Mesenchymal stem cell (in vitro differentiated cells and primary cell): ENCODE measurements around the gene USP30.
A peak's percentile ranks its signal among the peaks of the same experiment; 100 is the strongest.
"Not testable (repeated sequence)": the region's sequence is repeated elsewhere in the genome, so short reads cannot be mapped to it uniquely, and the experiment has no call there.

ENCODE experiments used
- DNase-seq: peaks from one replicate; pipeline ENCODE4 v3.0.0-alpha.2; 2013
- H2AFZ ChIP-seq: one replicate; pipeline ENCODE4 v1.6.1; 2013; ENCODE audit warnings: low read depth, mild to moderate bottlenecking, control low read depth, inconsistent platforms, low read length, moderate library complexity
- H2AK5ac ChIP-seq: 2 replicates; pipeline ENCODE4 v1.6.1; 2013; ENCODE audit warnings: low read length, moderate library complexity, mild to moderate bottlenecking, inconsistent platforms; ENCODE audit not compliant: severe bottlenecking
- H2BK120ac ChIP-seq: one replicate; pipeline ENCODE4 v1.6.1; 2013; ENCODE audit warnings: low read depth, mild to moderate bottlenecking, inconsistent platforms, low read length, moderate library complexity
- H2BK12ac ChIP-seq, 2 experiments: one replicate each; pipeline ENCODE4 v1.6.1; 2013; ENCODE audit warnings: inconsistent platforms in 2 of 2, low read length in 2 of 2, mild to moderate bottlenecking in 2 of 2, moderate library complexity in 2 of 2, control low read depth in 1 of 2
- H2BK15ac ChIP-seq: one replicate; pipeline ENCODE4 v1.6.1; 2013; ENCODE audit warnings: mild to moderate bottlenecking, low read depth, inconsistent platforms; ENCODE audit not compliant: poor library complexity, severe bottlenecking
- H2BK5ac ChIP-seq: 2 replicates; pipeline ENCODE4 v1.6.1; 2013; ENCODE audit warnings: low read depth, mild to moderate bottlenecking, low read length, control low read depth, inconsistent platforms; ENCODE audit not compliant: poor library complexity, severe bottlenecking
- H3K14ac ChIP-seq, 2 experiments: one replicate each; pipeline ENCODE4 v1.6.1; 2013; ENCODE audit warnings: inconsistent platforms in 2 of 2, low read length in 2 of 2, control low read depth in 1 of 2, mild to moderate bottlenecking in 1 of 2, moderate library complexity in 1 of 2
- H3K18ac ChIP-seq, 2 experiments: one replicate each; pipeline ENCODE4 v1.6.1; 2013; ENCODE audit warnings: inconsistent platforms in 2 of 2, low read length in 2 of 2, control low read depth in 1 of 2, low read depth in 1 of 2, mild to moderate bottlenecking in 1 of 2
- H3K23ac ChIP-seq, 2 experiments: one replicate each; pipeline ENCODE4 v1.6.1; 2013; ENCODE audit warnings: inconsistent platforms in 2 of 2, low read length in 2 of 2, mild to moderate bottlenecking in 2 of 2, moderate library complexity in 2 of 2, control low read depth in 1 of 2
- H3K27ac ChIP-seq: 2 replicates; pipeline ENCODE4 v1.5.1; 2013; ENCODE audit warnings: mild to moderate bottlenecking, moderate library complexity, low read length, control low read depth, inconsistent platforms; ENCODE audit not compliant: poor library complexity, severe bottlenecking
- H3K27me3 ChIP-seq, 2 experiments: 2 replicates each; pipeline versions ENCODE4 v1.6.1 to v1.7.0; 2013; ENCODE audit warnings: low read length in 2 of 2, mild to moderate bottlenecking in 2 of 2, moderate library complexity in 2 of 2, control low read depth in 1 of 2, inconsistent platforms in 1 of 2; ENCODE audit not compliant: control insufficient read depth in 1 of 2, insufficient read depth in 1 of 2
- H3K36me3 ChIP-seq, 2 experiments: 2 replicates each; pipeline versions ENCODE4 v1.6.1 to v1.7.0; 2013; ENCODE audit warnings: low read length in 2 of 2, control low read depth in 1 of 2, inconsistent platforms in 1 of 2, low read depth in 1 of 2, mild to moderate bottlenecking in 1 of 2; ENCODE audit not compliant: insufficient read depth in 2 of 2, control insufficient read depth in 1 of 2
- H3K4ac ChIP-seq, 2 experiments: one replicate each; pipeline ENCODE4 v1.6.1; 2013; ENCODE audit warnings: inconsistent platforms in 2 of 2, low read length in 2 of 2, mild to moderate bottlenecking in 2 of 2, moderate library complexity in 2 of 2, control low read depth in 1 of 2, low read depth in 1 of 2
- H3K4me1 ChIP-seq: 2 replicates; pipeline ENCODE4 v1.6.1; 2013; ENCODE audit warnings: low read depth, low read length, control low read depth; ENCODE audit not compliant: control insufficient read depth, insufficient read depth
- H3K4me2 ChIP-seq: 2 replicates; pipeline ENCODE4 v1.6.1; 2013; ENCODE audit warnings: low read length, mild to moderate bottlenecking, inconsistent platforms; ENCODE audit not compliant: poor library complexity, severe bottlenecking
- H3K4me3 ChIP-seq, 2 experiments: 2 replicates each; pipeline versions ENCODE4 v1.5.1 to v1.7.0; 2013; ENCODE audit warnings: low read length in 2 of 2, mild to moderate bottlenecking in 2 of 2, control low read depth in 1 of 2, low read depth in 1 of 2; ENCODE audit not compliant: insufficient read depth in 1 of 2
- H3K79me1 ChIP-seq: replicated peaks from 2 replicates; pipeline ENCODE4 v1.6.1; 2013; ENCODE audit warnings: mild to moderate bottlenecking, control low read depth, low read length, inconsistent platforms; ENCODE audit not compliant: poor library complexity, severe bottlenecking
- H3K9ac ChIP-seq: 2 replicates; pipeline ENCODE4 v1.7.0; 2013; ENCODE audit warnings: mild to moderate bottlenecking, low read length, moderate library complexity
- H3K9me3 ChIP-seq: 2 replicates; pipeline ENCODE4 v1.7.0; 2013; ENCODE audit warnings: mild to moderate bottlenecking, low read length; ENCODE audit not compliant: control insufficient read depth
- H4K8ac ChIP-seq: one replicate; pipeline ENCODE4 v1.6.1; 2013; ENCODE audit warnings: inconsistent platforms, mild to moderate bottlenecking, low read length, moderate library complexity
- H4K91ac ChIP-seq: one replicate; pipeline ENCODE4 v1.6.1; 2013; ENCODE audit warnings: mild to moderate bottlenecking, low read length, inconsistent platforms
- WGBS: methylation state at CpG from one replicate; pipeline ENCODE4 v1.1.7; 2013; ENCODE audit warnings: mixed read lengths; 5-methylcytosine and 5-hydroxymethylcytosine counted together

USP30 gene

DNA sequence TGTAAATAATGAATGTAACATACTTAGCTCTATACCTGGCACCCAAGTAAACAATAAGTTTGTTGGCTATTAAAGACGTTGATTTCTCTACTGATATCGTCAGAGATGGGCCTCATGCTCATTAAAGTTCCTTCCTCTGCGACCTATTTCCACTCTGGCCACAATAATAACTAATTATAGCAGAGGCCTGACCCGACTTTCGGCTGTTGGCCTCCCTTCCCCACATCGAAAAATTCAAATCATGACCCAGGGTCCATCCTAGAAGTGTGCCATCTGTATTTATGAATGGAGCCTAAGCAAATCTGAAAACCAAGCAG lies 321 bp upstream of the USP30 start:
- no peak overlapping the region for H2BK12ac ChIP-seq
- H3K79me1 ChIP-seq, result peaks cover 20% of the 10 kb centered on the region
- peaks cover 6% of the 10 kb centered on the region for H3K4me1 ChIP-seq
- no peak overlapping the region for H2BK120ac ChIP-seq
- peak overlapping the region; percentile 85 for H4K8ac ChIP-seq
- H3K9ac ChIP-seq, result peak overlapping the region; percentile 96
- H3K4me3 ChIP-seq, result peak overlapping the region; percentile 32 to 99
- peak overlapping the region; percentile 74 for H2AFZ ChIP-seq
- peak overlapping the region; percentile 75 for H3K4me2 ChIP-seq
- no peak overlapping the region for H3K27ac ChIP-seq
- H3K36me3 ChIP-seq, result no peaks in the 10 kb centered on the region
- H3K27me3 ChIP-seq, result no peaks in the 10 kb centered on the region
- no peak for DNase-seq
- no peak overlapping the region for H3K23ac ChIP-seq
- H4K91ac ChIP-seq, result no peak overlapping the region
- no peak overlapping the region for H2BK15ac ChIP-seq
- peak overlapping the region in 1 of 2 experiments; percentile 49 for H3K18ac ChIP-seq
- peak overlapping the region; percentile 44 for H2BK5ac ChIP-seq
- H3K9me3 ChIP-seq, result no peaks in the 10 kb centered on the region
- no peak overlapping the region for H2AK5ac ChIP-seq
- H3K4ac ChIP-seq, result peak overlapping the region in 1 of 2 experiments; percentile 84
- 36% methylated on average over 6 of the region's 6 CpGs for WGBS
- no peak overlapping the region for H3K14ac ChIP-seq

DNA sequence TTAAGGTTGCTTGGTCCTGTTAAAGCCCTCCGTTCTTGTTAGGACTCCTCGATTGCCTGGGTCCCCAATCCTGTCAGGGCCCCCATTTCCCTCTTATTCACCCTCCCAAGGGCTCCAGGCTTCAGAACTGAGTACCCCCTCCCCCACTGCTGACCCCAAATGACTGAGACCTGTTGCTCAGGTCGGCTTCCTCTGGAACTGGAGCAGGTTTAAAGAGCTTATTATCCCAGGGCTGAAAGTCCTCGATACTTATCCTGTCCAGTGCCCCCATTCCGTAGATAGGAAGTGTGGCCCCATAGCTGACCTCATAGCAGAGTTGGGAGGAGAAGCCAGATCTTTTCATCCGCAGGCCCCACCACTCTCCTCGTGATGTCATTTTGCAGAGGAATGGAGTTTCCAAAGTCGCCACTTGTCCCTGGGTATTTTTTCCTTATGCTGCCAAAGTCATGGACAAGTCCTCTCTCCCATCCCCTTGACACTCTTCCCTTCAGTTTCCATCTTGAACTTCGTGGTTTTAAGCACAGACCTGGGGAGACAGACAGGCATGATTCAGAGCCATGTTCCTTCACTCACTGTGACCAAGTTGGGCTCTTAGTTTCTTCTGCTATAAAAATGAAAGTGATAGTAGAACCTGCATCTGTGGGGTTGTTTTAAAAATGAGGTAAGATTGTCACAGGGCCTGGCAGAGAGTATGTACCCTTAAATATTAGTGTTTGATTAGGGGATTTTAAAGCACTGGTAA lies 1.2 kb downstream of the USP30 start:
- Histone ChIP-seq H4K8ac (peak overlapping the region; percentile 87), H2BK15ac (no peak overlapping the region), H2BK120ac (no peak overlapping the region), H3K4me2 (peak overlapping the region; percentile 75), H3K27ac (peak overlapping the region; percentile 12), H3K4ac (no peak overlapping the region), H3K9ac (peak overlapping the region; percentile 96), H3K79me1 (peaks cover 21% of the 10 kb centered on the region), H3K9me3 (no peaks in the 10 kb centered on the region), H3K27me3 (no peaks in the 10 kb centered on the region), H3K23ac (no peak overlapping the region), H3K4me1 (peaks cover 6% of the 10 kb centered on the region), H2BK12ac (no peak overlapping the region), H3K4me3 (peak overlapping the region in 1 of 2 experiments; percentile 99), H3K14ac (no peak overlapping the region), H3K18ac (no peak overlapping the region), H4K91ac (no peak overlapping the region), H2BK5ac (no peak overlapping the region), H2AFZ (no peak overlapping the region), H3K36me3 (peaks cover 3 to 13% of the 10 kb centered on the region in 2 experiments), H2AK5ac (no peak overlapping the region)
- 63% methylated on average over 9 of the region's 9 CpGs for WGBS
- DNase-seq, result peak; percentile 65

DNA sequence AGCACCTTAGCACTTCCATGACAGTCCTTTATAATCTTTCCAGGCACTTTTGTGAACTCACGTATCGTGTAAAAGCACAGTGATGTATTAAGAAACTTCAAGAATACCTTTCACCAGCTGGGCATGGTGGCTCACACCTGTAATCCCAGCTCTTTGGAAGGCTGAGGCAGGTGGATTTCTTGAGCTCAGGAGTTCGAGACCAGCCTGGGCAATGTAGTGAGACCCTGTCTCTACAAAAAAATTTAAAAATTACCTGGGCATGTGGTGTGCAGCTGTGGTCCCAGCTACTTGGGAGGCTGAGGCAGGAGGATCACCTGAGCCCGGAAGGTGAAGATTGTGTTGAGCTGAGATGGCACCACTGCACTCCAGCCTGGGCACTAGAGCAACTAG lies 1.7 kb downstream of the USP30 start:
- not testable (repeated sequence) for H2BK12ac ChIP-seq, H3K27ac ChIP-seq, H3K27me3 ChIP-seq, H2BK5ac ChIP-seq, H4K91ac ChIP-seq, H3K23ac ChIP-seq, H3K4ac ChIP-seq, H3K4me1 ChIP-seq, H2BK15ac ChIP-seq, H4K8ac ChIP-seq, H3K14ac ChIP-seq, H3K9me3 ChIP-seq, H2AFZ ChIP-seq, H2BK120ac ChIP-seq, DNase-seq, H3K4me2 ChIP-seq, H2AK5ac ChIP-seq, H3K18ac ChIP-seq
- Histone ChIP-seq H3K79me1 (peaks cover 21% of the 10 kb centered on the region), H3K36me3 (peaks cover 3 to 18% of the 10 kb centered on the region in 2 experiments), H3K9ac (peak overlapping the region; percentile 96), H3K4me3 (peak overlapping the region in 1 of 2 experiments; percentile 99)
- WGBS, result 90% methylated on average over 3 of the region's 4 CpGs

DNA sequence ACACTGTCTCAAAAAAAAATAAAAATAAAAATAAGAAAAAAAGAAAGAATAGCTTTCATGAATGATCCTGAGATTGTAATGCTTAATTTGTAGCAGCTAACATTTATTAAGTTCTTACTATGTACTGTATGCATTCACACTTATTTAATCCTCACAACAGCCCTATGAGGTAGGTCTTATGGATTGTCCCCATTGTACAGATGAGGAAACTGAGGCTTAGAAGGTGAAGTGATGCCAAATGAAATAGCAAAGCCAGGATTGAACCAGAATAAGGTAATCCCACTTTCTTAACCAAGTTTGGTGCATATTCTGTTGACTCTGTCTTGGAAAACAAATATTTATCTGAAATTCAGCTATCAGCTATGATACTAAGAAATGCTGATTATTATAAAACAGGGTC lies 2.1 kb downstream of the USP30 start:
- Histone ChIP-seq H3K27ac (no peak overlapping the region), H4K8ac (no peak overlapping the region), H2BK12ac (no peak overlapping the region), H3K27me3 (no peaks in the 10 kb centered on the region), H2AFZ (no peak overlapping the region), H4K91ac (no peak overlapping the region), H3K18ac (no peak overlapping the region), H3K36me3 (peaks cover 3 to 20% of the 10 kb centered on the region in 2 experiments), H2AK5ac (no peak overlapping the region), H2BK5ac (no peak overlapping the region), H3K4ac (no peak overlapping the region), H3K4me1 (peaks cover 6% of the 10 kb centered on the region), H3K4me3 (no peak overlapping the region), H3K4me2 (no peak overlapping the region), H3K9me3 (no peaks in the 10 kb centered on the region), H3K23ac (no peak overlapping the region), H2BK120ac (no peak overlapping the region), H2BK15ac (no peak overlapping the region), H3K79me1 (peaks cover 21% of the 10 kb centered on the region), H3K9ac (no peak overlapping the region), H3K14ac (no peak overlapping the region)
- DNase-seq, result no peak
